ENCODE measurements around the gene AGRP.

Gene AGRP

DNA sequence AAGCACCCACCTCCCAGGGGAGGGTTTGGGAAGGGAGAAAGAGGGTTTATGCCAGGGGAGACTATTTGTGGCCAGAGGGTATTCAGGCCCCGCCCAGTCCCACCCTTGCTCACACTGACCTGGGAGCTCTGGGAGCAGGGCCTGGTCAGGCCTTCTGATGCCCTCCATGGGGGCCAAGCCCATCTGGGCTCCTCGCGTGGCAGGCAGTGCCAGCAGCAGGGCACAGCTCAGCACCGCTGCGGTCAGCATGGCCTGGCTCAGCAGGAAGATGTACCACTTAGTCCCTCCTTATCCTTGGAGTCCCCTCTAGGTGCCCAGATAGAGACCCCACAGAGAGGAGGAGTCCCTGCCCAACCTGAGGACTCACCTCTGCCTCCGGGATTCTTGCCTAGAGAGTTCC is at the start of gene AGRP:
Gene AGRP, minus strand, starts transcription at position 398 of the 400 bp plus-strand sequence. Its CDS starts 149 bp downstream, at position 249.
- peaks cover 16% of the 10 kb centered on the region for H3F3A ChIP-seq (ENCODE audit: control insufficient read depth, insufficient read depth)
- H3K4me1 ChIP-seq (ENCODE audit: control insufficient read depth, low read length), result peaks cover 71% of the 10 kb centered on the region
- H3K27me3 ChIP-seq (ENCODE audit: control insufficient read depth, low read length), result no peaks in the 10 kb centered on the region
- no peaks in the 10 kb centered on the region for H4K20me1 ChIP-seq (ENCODE audit: control insufficient read depth, insufficient read depth, low read depth, low read length)
- peak within 1 kb of the TSS; percentile 95 for H3K4me3 ChIP-seq (ENCODE audit: low read length)
- H3K79me2 ChIP-seq (ENCODE audit: control insufficient read depth, low read length), result peaks cover 45% of the 10 kb centered on the region
- peaks cover 16% of the 10 kb centered on the region for H3K36me3 ChIP-seq (ENCODE audit: control insufficient read depth, low read length)
- no peaks in the 10 kb centered on the region for H3K9me2 ChIP-seq (replicated peaks; ENCODE audit: control insufficient read depth, low read length)
- no peaks in the 10 kb centered on the region for H3K9me3 ChIP-seq (ENCODE audit: control insufficient read depth, insufficient read depth, low read length)
- H3K27ac ChIP-seq (ENCODE audit: low read depth, low read length), result no peak within 1 kb of the TSS
- H3K4me2 ChIP-seq (ENCODE audit: low read length), result peak within 1 kb of the TSS; percentile 97
- TF ChIP-seq, protein P1, sequence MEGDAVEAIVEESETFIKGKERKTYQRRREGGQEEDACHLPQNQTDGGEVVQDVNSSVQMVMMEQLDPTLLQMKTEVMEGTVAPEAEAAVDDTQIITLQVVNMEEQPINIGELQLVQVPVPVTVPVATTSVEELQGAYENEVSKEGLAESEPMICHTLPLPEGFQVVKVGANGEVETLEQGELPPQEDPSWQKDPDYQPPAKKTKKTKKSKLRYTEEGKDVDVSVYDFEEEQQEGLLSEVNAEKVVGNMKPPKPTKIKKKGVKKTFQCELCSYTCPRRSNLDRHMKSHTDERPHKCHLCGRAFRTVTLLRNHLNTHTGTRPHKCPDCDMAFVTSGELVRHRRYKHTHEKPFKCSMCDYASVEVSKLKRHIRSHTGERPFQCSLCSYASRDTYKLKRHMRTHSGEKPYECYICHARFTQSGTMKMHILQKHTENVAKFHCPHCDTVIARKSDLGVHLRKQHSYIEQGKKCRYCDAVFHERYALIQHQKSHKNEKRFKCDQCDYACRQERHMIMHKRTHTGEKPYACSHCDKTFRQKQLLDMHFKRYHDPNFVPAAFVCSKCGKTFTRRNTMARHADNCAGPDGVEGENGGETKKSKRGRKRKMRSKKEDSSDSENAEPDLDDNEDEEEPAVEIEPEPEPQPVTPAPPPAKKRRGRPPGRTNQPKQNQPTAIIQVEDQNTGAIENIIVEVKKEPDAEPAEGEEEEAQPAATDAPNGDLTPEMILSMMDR (IDR thresholded peaks at IDR 0.05; ENCODE audit: low read depth, low read length, poor library complexity, severe bottlenecking), result no peak
- no peak for TF ChIP-seq EZH2phosphoT487 (IDR thresholded peaks at IDR 0.05; ENCODE audit: borderline replicate concordance, low read length)

- H3K4me3 ChIP-seq (ENCODE audit: low read length), result peak overlapping the region; percentile 85
- H3K27me3 ChIP-seq (ENCODE audit: control insufficient read depth, low read length), result peaks cover 9% of the 10 kb centered on the region
- H3K9me3 ChIP-seq (ENCODE audit: control insufficient read depth, insufficient read depth, low read length), result no peaks in the 10 kb centered on the region
- H3K79me2 ChIP-seq (ENCODE audit: control insufficient read depth, low read length), result peaks cover 8% of the 10 kb centered on the region
- H3K9me2 ChIP-seq (replicated peaks; ENCODE audit: control insufficient read depth, low read length), result no peaks in the 10 kb centered on the region
- no peaks in the 10 kb centered on the region for H3K36me3 ChIP-seq (ENCODE audit: control insufficient read depth, low read length)
- TF ChIP-seq, protein P1 (IDR thresholded peaks at IDR 0.05; ENCODE audit: low read depth, low read length, poor library complexity, severe bottlenecking), result no peak
- TF ChIP-seq EZH2phosphoT487 (IDR thresholded peaks at IDR 0.05; ENCODE audit: borderline replicate concordance, low read length), result no peak
- peak overlapping the region; percentile 89 for H3K27ac ChIP-seq (ENCODE audit: low read depth, low read length)
- peaks cover 17% of the 10 kb centered on the region for H3F3A ChIP-seq (ENCODE audit: control insufficient read depth, insufficient read depth)
- H3K4me2 ChIP-seq (ENCODE audit: low read length), result peak overlapping the region; percentile 98
- H3K4me1 ChIP-seq (ENCODE audit: control insufficient read depth, low read length), result peaks cover 59% of the 10 kb centered on the region
- H4K20me1 ChIP-seq (ENCODE audit: control insufficient read depth, insufficient read depth, low read depth, low read length), result 0 out of 2 replicates have a peak, but pooled peaks cover 4% of the 10 kb centered on the region
Measured at GRCh38 chr16:67531247-67531646, 47.9 kb upstream of the AGRP start.

GRCh38 chr16:67530013-67530939 is 46.9 kb upstream of the AGRP start:
- H3K4me2 ChIP-seq (ENCODE audit: low read length), result peak overlapping the region; percentile 98
- H3K27me3 ChIP-seq (ENCODE audit: control insufficient read depth, low read length), result peaks cover 9% of the 10 kb centered on the region
- H3K9me3 ChIP-seq (ENCODE audit: control insufficient read depth, insufficient read depth, low read length), result no peaks in the 10 kb centered on the region
- H3F3A ChIP-seq (ENCODE audit: control insufficient read depth, insufficient read depth), result peaks cover 17% of the 10 kb centered on the region
- TF ChIP-seq, protein P1 (IDR thresholded peaks at IDR 0.05; ENCODE audit: low read depth, low read length, poor library complexity, severe bottlenecking), result no peak
- TF ChIP-seq EZH2phosphoT487 (IDR thresholded peaks at IDR 0.05; ENCODE audit: borderline replicate concordance, low read length), result no peak
- peak overlapping the region; percentile 85 for H3K4me3 ChIP-seq (ENCODE audit: low read length)
- H4K20me1 ChIP-seq (ENCODE audit: control insufficient read depth, insufficient read depth, low read depth, low read length), result 0 out of 2 replicates have a peak, but pooled peaks cover 4% of the 10 kb centered on the region
- no peaks in the 10 kb centered on the region for H3K9me2 ChIP-seq (replicated peaks; ENCODE audit: control insufficient read depth, low read length)
- H3K36me3 ChIP-seq (ENCODE audit: control insufficient read depth, low read length), result no peaks in the 10 kb centered on the region
- H3K4me1 ChIP-seq (ENCODE audit: control insufficient read depth, low read length), result peaks cover 59% of the 10 kb centered on the region
- H3K27ac ChIP-seq (ENCODE audit: low read depth, low read length), result peak overlapping the region; percentile 89
- H3K79me2 ChIP-seq (ENCODE audit: control insufficient read depth, low read length), result peaks cover 8% of the 10 kb centered on the region

Data from DOHH2 (cell line).